Measurements from ENCODE around the gene ARHGAP4. TPM values are rescaled to one million over a fixed set of nuclear protein-coding genes. Genes with fewer than 3 reads are reported as not detected.
A peak's percentile ranks its signal among the peaks of the same experiment; 100 is the strongest.

ARHGAP4 gene
- total RNA-seq, result 100 to 1,000 TPM; 352 to 398 (median 384) TPM
- 241 TPM for total RNA-seq (2013)

GRCh38 chrX:153925739-153926551 lies at the start of gene ARHGAP4:
Gene ARHGAP4 (minus strand): TSS chrX:153926264. CDS start chrX:153926202, 62 bp downstream.
- H3K27me3 Mint-ChIP-seq (ENCODE audit: low read depth in 2 of 2), result no peaks in the 10 kb centered on the region
- Histone ChIP-seq H3K4me1 (ENCODE audit: control insufficient read depth, insufficient read depth, low read length) (peaks cover 80% of the 10 kb centered on the region), H3K4me3 (ENCODE audit: low read length) (peak within 1 kb of the TSS; percentile 85), H3K27ac (ENCODE audit: low read length) (peak within 1 kb of the TSS; percentile 100), H3K27me3 (ENCODE audit: control insufficient read depth, insufficient read depth, low read length) (no peaks in the 10 kb centered on the region), H3K9me3 (ENCODE audit: control insufficient read depth, insufficient read depth, low read length) (no peaks in the 10 kb centered on the region), H3K36me3 (ENCODE audit: control insufficient read depth, insufficient read depth, low read length) (peaks cover 9% of the 10 kb centered on the region)
- TF ChIP-seq CTCF (IDR thresholded peaks at IDR 0.05), result no peak
- peaks cover 35 to 56% of the 10 kb centered on the region in 2 donors for H3K4me1 Mint-ChIP-seq
- no peaks in the 10 kb centered on the region for H3K36me3 Mint-ChIP-seq
- H3K4me3 Mint-ChIP-seq, result peak within 1 kb of the TSS; percentile 90
- H3K27ac Mint-ChIP-seq, result peak within 1 kb of the TSS; percentile 91 to 96
- intact Hi-C loops (cut with micrococcal nuclease), result loop anchor here (2.0 to 10.0 kb wide), 3 partner anchors 19 to 169 kb away; partner anchors contain the start of gene MECP2
- no peaks in the 10 kb centered on the region for H3K9me3 Mint-ChIP-seq
- under 1% methylated on average over 54 of the region's 59 CpGs for WGBS (ENCODE audit: insufficient coverage)
- ATAC-seq (peak in 1 of 3 donors; percentile 3), DNase-seq (peak; percentile 44 to 68)

DNA sequence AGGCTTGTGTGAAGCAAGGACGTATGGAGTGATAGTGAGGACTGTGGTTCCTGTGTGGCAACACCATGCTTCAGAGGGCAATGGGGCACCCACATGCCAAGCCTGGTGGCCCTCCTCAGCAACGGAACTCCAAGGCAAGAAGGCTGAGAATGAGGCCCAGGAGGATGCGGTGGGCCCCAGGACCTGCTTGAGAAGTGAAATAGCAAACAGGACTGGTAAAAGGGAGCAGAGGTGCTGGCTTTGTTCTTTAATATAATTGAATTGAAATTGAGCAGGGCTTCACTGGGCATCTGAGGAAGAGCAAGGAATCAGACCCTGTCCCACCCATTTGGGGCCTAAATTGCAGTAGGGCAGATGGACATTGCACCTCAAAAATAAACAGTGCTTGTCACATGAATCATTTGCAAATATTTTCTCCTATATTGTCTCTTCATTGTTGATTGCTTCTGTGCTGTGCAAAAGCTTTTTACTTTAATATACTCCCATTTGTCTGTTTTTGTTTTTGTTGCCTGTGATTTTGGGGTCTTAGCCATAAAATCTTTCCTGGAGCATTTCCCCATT lies 48.7 kb upstream of the ARHGAP4 start:
- H3K27me3 Mint-ChIP-seq (ENCODE audit: low read depth in 2 of 2), result no peaks in the 10 kb centered on the region
- H3K4me3 Mint-ChIP-seq, result peak overlapping the region; percentile 43
- H3K27me3 ChIP-seq (ENCODE audit: control insufficient read depth, insufficient read depth, low read length), result no peaks in the 10 kb centered on the region
- H3K9me3 Mint-ChIP-seq, result no peaks in the 10 kb centered on the region
- peak overlapping the region; percentile 99 to 100 for H3K27ac Mint-ChIP-seq
- H3K4me1 Mint-ChIP-seq, result peaks cover 12 to 17% of the 10 kb centered on the region in 2 donors
- peak overlapping the region; percentile 81 for H3K27ac ChIP-seq (ENCODE audit: low read length)
- intact Hi-C loops (cut with micrococcal nuclease), result no loop called here
- ATAC-seq (no peak), DNase-seq (peak in 1 of 2 donors; percentile 21)
- 47% methylated on average over 3 of the region's 3 CpGs for WGBS (ENCODE audit: insufficient coverage)
- H3K36me3 ChIP-seq (ENCODE audit: control insufficient read depth, insufficient read depth, low read length), result no peaks in the 10 kb centered on the region
- peaks cover 19% of the 10 kb centered on the region for H3K4me1 ChIP-seq (ENCODE audit: control insufficient read depth, insufficient read depth, low read length)
- H3K9me3 ChIP-seq (ENCODE audit: control insufficient read depth, insufficient read depth, low read length), result no peaks in the 10 kb centered on the region
- no peak for TF ChIP-seq CTCF (IDR thresholded peaks at IDR 0.05)
- no peak overlapping the region for H3K4me3 ChIP-seq (ENCODE audit: low read length)
- H3K36me3 Mint-ChIP-seq, result no peaks in the 10 kb centered on the region

- H3K27me3 ChIP-seq (ENCODE audit: control insufficient read depth, insufficient read depth, low read length), result no peaks in the 10 kb centered on the region
- no peak for ATAC-seq
- TF ChIP-seq CTCF (IDR thresholded peaks at IDR 0.05), result no peak
- Mint-ChIP-seq H3K4me3 (peak overlapping the region; percentile 28), H3K36me3 (no peaks in the 10 kb centered on the region), H3K9me3 (no peaks in the 10 kb centered on the region), H3K4me1 (peaks cover 17 to 23% of the 10 kb centered on the region in 2 donors), H3K27me3 (ENCODE audit: low read depth in 2 of 2) (no peaks in the 10 kb centered on the region), H3K27ac (peak overlapping the region; percentile 99 to 100)
- no peaks in the 10 kb centered on the region for H3K9me3 ChIP-seq (ENCODE audit: control insufficient read depth, insufficient read depth, low read length)
- peak overlapping the region; percentile 81 for H3K27ac ChIP-seq (ENCODE audit: low read length)
- no peak for DNase-seq
- intact Hi-C loops (cut with micrococcal nuclease), result no loop called here
- no peak overlapping the region for H3K4me3 ChIP-seq (ENCODE audit: low read length)
- WGBS (ENCODE audit: insufficient coverage), result 72% methylated on average over 13 of the region's 14 CpGs
- H3K36me3 ChIP-seq (ENCODE audit: control insufficient read depth, insufficient read depth, low read length), result no peaks in the 10 kb centered on the region
- H3K4me1 ChIP-seq (ENCODE audit: control insufficient read depth, insufficient read depth, low read length), result peaks cover 26% of the 10 kb centered on the region
Observed at GRCh38 chrX:153974003-153974725, 48.1 kb upstream of the ARHGAP4 start.
